Measurements from ENCODE around the gene HNRNPA1. TPM values are rescaled to one million over a fixed set of nuclear protein-coding genes. Genes with fewer than 3 reads are reported as not detected.
"Not testable (repeated sequence)": the region's sequence is repeated elsewhere in the genome, so short reads cannot be mapped to it uniquely, and the experiment has no call there.

The HNRNPA1 gene
- 415 and 513 TPM in 2 replicates for total RNA-seq

- peak; percentile 100 for DNase-seq
Measured at GRCh38 chr12:54280468-54281260, at the start of gene HNRNPA1. TSS of gene HNRNPA1 (plus strand) at chr12:54280726. CDS start at chr12:54280808, 82 bp downstream.

- not testable (repeated sequence) for DNase-seq
Measured at GRCh38 chr12:54231269-54231668, 49.3 kb upstream of the HNRNPA1 start.

- DNase-seq = peak; percentile 17
Measured at GRCh38 chr12:54232790-54233189, 47.7 kb upstream of the HNRNPA1 start.

- DNase-seq = no peak
Measured at GRCh38 chr12:54238531-54238930, 42.0 kb upstream of the HNRNPA1 start.

- DNase-seq = no peak
Measured at GRCh38 chr12:54239620-54240019, 40.9 kb upstream of the HNRNPA1 start.

GRCh38 chr12:54240129-54240528, 40.4 kb upstream of the HNRNPA1 start:
- DNase-seq = no peak

GRCh38 chr12:54240971-54241588, 39.4 kb upstream of the HNRNPA1 start:
- no peak for DNase-seq

- no peak for DNase-seq
Measured at GRCh38 chr12:54246011-54246641, 34.4 kb upstream of the HNRNPA1 start.

GRCh38 chr12:54249489-54249888, 31.0 kb upstream of the HNRNPA1 start:
- no peak for DNase-seq

GRCh38 chr12:54251667-54252284, 28.8 kb upstream of the HNRNPA1 start:
- peak; percentile 75 for DNase-seq

GRCh38 chr12:54253240-54253639, 27.3 kb upstream of the HNRNPA1 start:
- no peak for DNase-seq

GRCh38 chr12:54257332-54257731, 23.2 kb upstream of the HNRNPA1 start:
- DNase-seq = no peak

GRCh38 chr12:54258201-54258681, 22.3 kb upstream of the HNRNPA1 start:
- peak; percentile 9 for DNase-seq

- peak; percentile 90 for DNase-seq
Measured at GRCh38 chr12:54259194-54260011, 21.1 kb upstream of the HNRNPA1 start.

GRCh38 chr12:54261815-54262402, 18.6 kb upstream of the HNRNPA1 start:
- no peak for DNase-seq

- DNase-seq = peak; percentile 55
Measured at GRCh38 chr12:54262403-54262925, 18.1 kb upstream of the HNRNPA1 start.

- no peak for DNase-seq
Measured at GRCh38 chr12:54265364-54265812, 15.1 kb upstream of the HNRNPA1 start.

GRCh38 chr12:54266852-54267251, 13.7 kb upstream of the HNRNPA1 start:
- no peak for DNase-seq

GRCh38 chr12:54270345-54270744, 10.2 kb upstream of the HNRNPA1 start:
- no peak for DNase-seq

- DNase-seq = no peak
Measured at GRCh38 chr12:54272214-54272613, 8.3 kb upstream of the HNRNPA1 start.

GRCh38 chr12:54273981-54274380, 6.5 kb upstream of the HNRNPA1 start:
- no peak for DNase-seq

Measured in dermis blood vessel endothelial cell (primary cell).